GM18505 (cell line): ENCODE results near the gene CACNA1B.
"Not testable (repeated sequence)": the region's sequence is repeated elsewhere in the genome, so short reads cannot be mapped to it uniquely, and the experiment has no call there.

ENCODE experiments used
- ATAC-seq: cut with Tn5 transposase; IDR thresholded peaks from one replicate; pipeline ENCODE4 v1.9.1; 2021; ENCODE audit not compliant: unreplicated experiment

The CACNA1B gene

GRCh38 chr9:138155788-138156187 is 278.2 kb downstream of the CACNA1B start:
- not testable (repeated sequence) for ATAC-seq

- ATAC-seq, result not testable (repeated sequence)
Measured at GRCh38 chr9:138166793-138167192, 289.2 kb downstream of the CACNA1B start.
